OCI-M2 (cell line): ENCODE data around the gene EIPR1.

Source experiments
- DNase-seq: peaks from one replicate; lab custom pipeline; 2025; ENCODE audit not compliant: unreplicated experiment; lab: John Stamatoyannopoulos, UW

The EIPR1 gene

GRCh38 chr2:3277748-3278520, 99.7 kb downstream of the EIPR1 start:
- no peak for DNase-seq

DNA sequence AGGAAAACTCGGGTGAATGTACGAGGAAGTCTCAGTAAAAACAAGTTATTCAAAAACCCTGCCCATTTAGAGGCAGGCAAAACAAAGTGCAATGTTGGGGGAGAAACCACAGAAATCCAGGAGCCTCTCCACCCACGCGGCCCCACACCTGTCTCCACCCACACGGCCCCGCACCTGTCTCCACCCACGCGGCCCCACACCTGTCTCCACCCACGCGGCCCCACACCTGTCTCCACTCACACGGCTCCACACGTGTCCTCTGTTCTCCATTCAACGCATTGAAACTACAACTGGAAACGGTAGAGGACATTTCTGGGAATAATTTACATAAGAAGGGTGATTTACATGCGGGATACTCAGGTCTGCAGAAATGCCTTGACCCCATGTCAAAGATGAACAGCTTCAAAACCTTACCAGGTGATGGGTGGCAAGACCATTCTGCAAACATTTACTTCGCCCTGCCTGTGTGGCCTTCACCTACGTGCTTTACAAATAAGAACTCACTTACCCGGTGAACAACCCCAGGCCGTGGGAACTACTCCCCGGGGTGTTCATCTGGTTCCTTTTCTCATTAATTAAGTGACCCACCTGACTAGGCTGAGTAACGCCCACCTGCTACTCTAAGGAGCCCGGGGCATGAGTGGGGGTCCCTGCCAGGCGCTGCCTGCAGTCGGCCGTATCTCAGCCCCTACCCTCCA, 100.4 kb downstream of the EIPR1 start:
- no peak for DNase-seq

GRCh38 chr2:3272761-3273160, 104.9 kb downstream of the EIPR1 start:
- DNase-seq: no peak

DNA sequence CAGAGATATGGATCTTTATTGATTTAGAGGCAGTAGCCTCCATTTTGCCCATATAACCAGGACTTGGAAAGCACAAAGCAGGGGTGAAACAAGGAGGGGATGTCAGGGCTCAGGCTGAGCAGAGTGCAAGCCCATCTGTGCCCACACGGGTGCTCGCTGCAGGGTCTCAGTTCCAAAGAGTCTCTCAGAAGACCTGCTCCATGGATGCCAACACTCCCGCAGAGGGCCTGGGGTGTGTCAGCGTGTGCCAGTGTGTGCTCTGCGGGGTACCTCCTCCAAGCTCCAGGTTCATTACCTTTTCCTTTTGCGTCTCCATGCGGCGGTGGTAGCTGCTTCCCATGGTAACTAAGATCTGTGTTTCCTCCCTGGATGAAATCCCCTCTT, 107.5 kb downstream of the EIPR1 start:
- DNase-seq: no peak

GRCh38 chr2:3269425-3270094, 108.1 kb downstream of the EIPR1 start:
- DNase-seq: no peak

DNA sequence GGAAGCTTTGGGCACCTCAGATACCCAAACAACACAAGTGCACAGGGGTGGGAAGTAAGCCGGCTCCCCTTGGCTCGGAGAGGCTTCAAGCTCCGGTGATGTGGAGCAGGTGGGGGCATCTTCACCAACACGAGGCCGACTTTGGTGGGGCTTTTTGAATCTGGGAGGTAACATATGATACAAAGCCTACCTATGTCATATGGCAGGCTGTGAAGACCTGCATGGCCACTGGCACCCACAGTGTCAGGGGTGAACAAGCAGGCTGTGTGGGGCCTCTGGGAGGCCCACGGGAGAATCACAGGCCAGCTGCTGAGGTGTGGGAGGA, 109.0 kb downstream of the EIPR1 start:
- no peak for DNase-seq

- DNase-seq: no peak
Observed at GRCh38 chr2:3267869-3268704, 109.5 kb downstream of the EIPR1 start.

GRCh38 chr2:3266925-3267867, 110.4 kb downstream of the EIPR1 start:
- DNase-seq: no peak

DNA sequence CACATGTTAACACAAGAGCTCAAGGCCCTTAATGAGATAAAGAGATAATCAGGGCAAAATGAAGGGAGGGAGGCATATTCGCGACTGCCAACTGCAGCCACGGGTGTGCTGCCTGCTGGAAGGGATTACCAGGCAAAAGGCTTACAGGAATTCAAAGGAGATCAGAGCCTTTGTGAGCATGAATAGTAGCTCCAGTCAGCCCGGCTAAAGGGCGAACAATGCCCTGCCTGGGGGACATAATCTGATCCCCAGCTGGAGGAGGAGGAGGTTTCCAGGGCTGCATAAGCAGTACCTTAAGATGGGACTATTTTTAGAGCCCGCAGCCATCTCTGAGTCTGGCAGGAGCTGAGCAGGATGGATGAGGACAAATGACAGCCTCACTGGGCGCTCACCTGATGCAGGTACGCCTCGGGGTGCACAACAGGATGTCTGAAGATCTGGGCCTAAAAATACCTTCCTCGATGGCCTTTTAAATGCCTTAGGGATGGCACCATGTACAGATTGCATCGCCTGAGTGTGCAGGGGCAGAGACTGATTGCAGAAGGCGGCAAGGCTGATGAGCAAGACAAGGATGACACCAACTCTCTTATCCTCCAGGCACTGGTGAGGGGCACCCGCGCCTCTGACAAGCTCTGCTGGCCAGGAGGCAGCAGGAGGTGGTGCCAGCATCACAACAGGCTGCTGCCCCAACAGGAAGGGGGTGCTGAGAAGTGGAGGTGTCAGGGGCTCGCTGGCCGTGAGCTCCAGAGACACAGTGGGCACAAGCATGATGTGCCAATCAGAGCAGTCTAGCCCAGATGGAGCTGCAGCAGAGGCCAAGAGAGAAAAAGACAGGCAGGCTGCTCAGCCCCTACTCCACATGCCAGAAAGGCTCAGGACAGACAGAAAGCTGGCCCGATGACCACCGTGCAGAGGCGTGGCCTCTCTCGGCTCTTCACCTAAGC, 111.4 kb downstream of the EIPR1 start:
- DNase-seq: no peak

GRCh38 chr2:3265471-3265870, 112.1 kb downstream of the EIPR1 start:
- DNase-seq: no peak

GRCh38 chr2:3264010-3264744, 113.4 kb downstream of the EIPR1 start:
- DNase-seq: no peak

DNA sequence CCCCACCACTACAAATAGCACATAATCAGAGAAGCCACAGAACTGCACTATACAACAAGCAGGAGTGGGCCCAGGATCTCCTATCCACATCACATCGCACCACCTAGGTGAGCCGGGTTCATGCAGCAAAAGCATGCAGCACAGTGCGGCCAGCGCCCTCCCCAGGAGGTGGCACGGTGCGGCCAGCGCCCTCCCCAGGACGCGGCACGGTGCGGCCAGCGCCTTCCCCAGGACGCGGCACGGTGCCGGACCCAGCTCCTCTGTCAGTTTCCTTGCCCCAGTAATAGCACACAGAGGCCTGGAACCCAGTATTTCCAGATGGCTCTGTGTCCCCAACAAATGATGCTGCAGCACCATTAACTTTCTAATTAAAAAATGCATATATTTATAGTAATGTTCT, 114.1 kb downstream of the EIPR1 start:
- no peak for DNase-seq

- no peak for DNase-seq
Observed at GRCh38 chr2:3262437-3263388, 114.9 kb downstream of the EIPR1 start.

DNA sequence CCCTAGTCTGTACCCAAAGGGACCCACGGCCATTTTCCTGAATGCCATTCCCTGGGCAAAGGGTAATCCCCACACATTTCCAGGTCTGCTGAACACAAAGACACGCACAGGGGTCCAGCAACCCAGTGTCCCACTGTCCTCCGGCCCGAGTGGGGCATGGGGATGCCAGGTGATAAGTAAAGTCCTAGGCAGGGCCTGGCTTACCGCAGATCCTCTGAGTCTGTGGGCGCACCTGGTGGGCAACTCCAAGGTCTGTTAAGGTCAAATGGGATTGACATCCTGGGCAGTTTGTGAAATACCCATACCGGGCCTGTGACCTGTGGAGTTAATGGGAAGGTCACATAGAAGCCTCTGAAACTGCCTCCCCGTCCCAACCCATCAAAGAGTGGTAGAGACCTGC, 116.1 kb downstream of the EIPR1 start:
- DNase-seq: no peak

DNA sequence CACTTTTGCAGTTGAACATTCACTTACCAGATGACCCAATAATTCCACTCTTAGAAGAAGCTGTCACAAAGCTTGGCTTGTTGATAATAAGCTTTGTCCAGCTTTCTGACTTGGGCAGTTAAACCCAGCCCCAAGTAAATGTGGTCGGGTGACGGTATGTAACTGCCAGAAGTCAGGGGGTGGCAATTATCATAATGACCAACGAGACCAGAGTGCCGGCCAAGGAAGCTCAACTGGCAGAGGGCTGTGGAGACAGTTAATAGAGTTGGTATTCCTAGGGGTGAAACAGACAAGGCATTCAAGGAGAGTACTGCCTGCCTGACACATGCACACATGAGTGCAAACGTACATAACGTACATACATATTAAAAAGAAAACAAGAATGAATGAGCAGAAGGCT, 116.7 kb downstream of the EIPR1 start:
- DNase-seq: no peak

- no peak for DNase-seq
Observed at GRCh38 chr2:3257826-3258225, 119.8 kb downstream of the EIPR1 start.

DNA sequence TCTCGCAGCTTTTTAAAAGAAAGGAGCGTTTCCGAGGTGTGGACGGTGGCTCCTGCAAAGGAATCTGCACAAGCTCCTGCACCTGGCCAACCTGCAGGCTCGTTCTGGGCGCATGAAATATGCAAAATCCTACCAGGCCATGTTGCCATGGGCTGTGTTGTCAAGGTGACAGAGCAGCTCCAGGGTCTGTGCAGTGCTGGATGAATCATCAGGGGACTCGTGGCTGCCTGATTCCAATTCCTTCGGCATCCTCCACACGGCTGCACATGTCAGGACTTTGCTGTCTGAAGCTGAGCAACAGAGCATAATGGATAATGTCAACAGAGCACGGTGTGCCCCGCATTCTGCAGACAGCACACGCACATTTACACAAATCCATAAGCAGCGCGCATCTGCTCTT, 120.5 kb downstream of the EIPR1 start:
- no peak for DNase-seq
